Measurements from ENCODE around the gene IGSF21.

DNA sequence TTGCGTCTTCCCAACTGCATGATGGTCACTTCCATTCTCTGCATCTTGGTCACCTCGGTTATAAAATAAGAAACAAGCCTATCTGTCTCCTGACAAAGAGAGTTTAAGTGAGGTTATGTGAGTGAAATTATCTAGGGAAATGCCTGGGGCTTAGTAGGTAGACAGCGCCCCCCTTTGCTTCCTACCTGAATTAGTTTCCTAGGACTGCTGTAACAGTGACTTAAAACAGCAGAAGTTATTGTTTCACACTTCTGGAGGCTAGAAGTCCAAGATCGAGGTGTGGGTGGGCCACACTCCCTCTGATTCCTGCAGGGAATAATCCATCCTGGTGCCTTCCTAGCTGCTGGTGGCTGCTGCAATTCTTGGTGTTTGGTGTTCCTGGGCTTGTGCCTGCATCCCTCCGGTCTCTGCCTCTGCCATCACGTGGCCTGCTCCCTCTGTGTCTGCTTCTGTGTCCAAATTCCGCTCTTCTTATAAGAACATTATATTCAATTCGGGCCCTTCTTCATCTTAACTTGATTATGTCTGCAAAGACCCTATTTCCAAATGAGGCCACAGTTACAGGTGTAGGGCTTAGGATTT, 92.6 kb downstream of the IGSF21 start:
- TF ChIP-seq, protein P1, sequence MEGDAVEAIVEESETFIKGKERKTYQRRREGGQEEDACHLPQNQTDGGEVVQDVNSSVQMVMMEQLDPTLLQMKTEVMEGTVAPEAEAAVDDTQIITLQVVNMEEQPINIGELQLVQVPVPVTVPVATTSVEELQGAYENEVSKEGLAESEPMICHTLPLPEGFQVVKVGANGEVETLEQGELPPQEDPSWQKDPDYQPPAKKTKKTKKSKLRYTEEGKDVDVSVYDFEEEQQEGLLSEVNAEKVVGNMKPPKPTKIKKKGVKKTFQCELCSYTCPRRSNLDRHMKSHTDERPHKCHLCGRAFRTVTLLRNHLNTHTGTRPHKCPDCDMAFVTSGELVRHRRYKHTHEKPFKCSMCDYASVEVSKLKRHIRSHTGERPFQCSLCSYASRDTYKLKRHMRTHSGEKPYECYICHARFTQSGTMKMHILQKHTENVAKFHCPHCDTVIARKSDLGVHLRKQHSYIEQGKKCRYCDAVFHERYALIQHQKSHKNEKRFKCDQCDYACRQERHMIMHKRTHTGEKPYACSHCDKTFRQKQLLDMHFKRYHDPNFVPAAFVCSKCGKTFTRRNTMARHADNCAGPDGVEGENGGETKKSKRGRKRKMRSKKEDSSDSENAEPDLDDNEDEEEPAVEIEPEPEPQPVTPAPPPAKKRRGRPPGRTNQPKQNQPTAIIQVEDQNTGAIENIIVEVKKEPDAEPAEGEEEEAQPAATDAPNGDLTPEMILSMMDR (IDR thresholded peaks at IDR 0.05) = no peak
- no peak for TF ChIP-seq POLR2A (IDR thresholded peaks at IDR 0.05)
